ENCODE data around the gene EXOC6B. TPM values are rescaled to one million over a fixed set of nuclear protein-coding genes. Genes with fewer than 3 reads are reported as not detected.

The EXOC6B gene
- total RNA-seq, 1 donor from 2014 or later: 139 TPM

DNA sequence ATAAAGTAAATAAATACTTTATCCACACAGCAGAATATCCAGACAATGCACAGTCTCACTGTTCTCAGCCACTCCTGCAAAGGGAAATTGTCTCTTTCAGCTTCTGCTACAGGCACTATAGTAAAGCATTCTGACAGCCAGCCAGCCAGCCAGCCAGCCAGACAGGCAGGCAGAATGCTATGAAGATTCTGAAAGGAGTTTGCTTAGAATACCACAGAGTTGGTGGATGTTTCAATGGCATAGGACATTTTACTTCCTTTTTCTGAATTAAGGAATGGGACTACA is 562.1 kb downstream of the EXOC6B start:
- peaks cover 21% of the 10 kb centered on the region for H3K4me1 ChIP-seq
- no peaks in the 10 kb centered on the region for H3K27me3 ChIP-seq (ENCODE audit: low read depth)
- no peaks in the 10 kb centered on the region for H3K36me3 ChIP-seq
- TF ChIP-seq, protein P1, sequence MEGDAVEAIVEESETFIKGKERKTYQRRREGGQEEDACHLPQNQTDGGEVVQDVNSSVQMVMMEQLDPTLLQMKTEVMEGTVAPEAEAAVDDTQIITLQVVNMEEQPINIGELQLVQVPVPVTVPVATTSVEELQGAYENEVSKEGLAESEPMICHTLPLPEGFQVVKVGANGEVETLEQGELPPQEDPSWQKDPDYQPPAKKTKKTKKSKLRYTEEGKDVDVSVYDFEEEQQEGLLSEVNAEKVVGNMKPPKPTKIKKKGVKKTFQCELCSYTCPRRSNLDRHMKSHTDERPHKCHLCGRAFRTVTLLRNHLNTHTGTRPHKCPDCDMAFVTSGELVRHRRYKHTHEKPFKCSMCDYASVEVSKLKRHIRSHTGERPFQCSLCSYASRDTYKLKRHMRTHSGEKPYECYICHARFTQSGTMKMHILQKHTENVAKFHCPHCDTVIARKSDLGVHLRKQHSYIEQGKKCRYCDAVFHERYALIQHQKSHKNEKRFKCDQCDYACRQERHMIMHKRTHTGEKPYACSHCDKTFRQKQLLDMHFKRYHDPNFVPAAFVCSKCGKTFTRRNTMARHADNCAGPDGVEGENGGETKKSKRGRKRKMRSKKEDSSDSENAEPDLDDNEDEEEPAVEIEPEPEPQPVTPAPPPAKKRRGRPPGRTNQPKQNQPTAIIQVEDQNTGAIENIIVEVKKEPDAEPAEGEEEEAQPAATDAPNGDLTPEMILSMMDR (IDR thresholded peaks at IDR 0.05; ENCODE audit: borderline replicate concordance): no peak
- no peak overlapping the region for H3K4me3 ChIP-seq
- DNase-seq: no peak
- H3K27ac ChIP-seq (replicated peaks): no peak overlapping the region
- intact Hi-C loops (cut with micrococcal nuclease): no loop called here
- H3K9me3 ChIP-seq (replicated peaks): no peaks in the 10 kb centered on the region

DNA sequence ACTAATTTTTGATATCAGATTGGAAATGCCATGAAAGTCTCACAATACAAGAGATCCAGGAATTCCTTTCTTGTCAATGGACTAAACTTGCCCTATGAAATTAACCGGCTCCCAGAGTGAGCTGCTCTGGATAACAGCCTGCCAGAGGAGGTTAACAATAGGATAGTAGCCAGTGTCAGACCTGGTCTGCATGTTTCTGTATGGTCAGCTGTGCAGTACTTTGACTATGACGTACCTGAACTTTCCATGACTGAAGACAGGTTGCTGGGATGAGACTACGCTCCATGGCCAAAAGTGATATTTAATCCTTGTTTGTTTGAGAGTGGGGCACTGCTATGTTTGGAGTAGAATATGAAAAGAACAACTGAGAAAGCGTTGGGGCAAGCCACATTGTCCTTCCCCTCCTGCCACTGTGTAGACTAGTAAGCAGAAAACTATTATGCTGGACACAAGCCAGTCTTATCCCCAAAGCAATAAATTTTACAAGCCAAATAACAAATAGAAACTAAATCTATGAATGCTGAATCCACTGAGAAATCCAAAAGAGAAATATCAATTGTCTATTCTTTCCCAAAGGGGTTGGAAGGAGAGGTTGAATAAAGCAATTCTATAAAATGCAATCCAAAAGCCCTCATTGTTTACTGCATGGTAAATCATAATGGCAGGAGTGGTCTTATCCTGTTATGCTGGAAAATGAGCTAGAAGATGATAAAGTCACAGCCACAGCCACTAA is 562.6 kb downstream of the EXOC6B start:
- intact Hi-C loops (cut with micrococcal nuclease): no loop called here
- Histone ChIP-seq H3K36me3 (no peaks in the 10 kb centered on the region), H3K27ac (replicated peaks) (no peak overlapping the region), H3K27me3 (ENCODE audit: low read depth) (no peaks in the 10 kb centered on the region), H3K9me3 (replicated peaks) (no peaks in the 10 kb centered on the region), H3K4me3 (no peak overlapping the region), H3K4me1 (peaks cover 17% of the 10 kb centered on the region)
- TF ChIP-seq, protein P1 (IDR thresholded peaks at IDR 0.05; ENCODE audit: borderline replicate concordance): no peak
- no peak for DNase-seq

DNA sequence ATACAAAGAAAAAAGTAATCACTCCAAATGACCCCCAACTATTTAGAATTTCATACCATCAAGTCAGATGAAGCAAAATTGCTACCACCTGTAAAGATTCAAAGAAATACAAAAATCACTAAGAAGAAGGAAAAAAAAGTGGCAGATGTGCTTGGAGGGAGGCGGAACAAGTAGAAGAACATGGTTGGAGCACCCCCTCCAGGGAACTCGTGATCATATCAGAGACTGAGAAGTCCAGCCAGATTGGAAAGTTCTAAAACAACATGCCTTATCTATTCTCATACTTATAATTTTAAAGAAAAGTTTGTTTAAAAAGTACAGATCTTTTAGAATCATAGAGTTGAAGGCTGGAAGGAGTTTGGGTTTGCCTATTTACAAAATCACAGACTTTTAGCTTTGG is 564.8 kb downstream of the EXOC6B start:
- no peak overlapping the region for H3K4me3 ChIP-seq

DNA sequence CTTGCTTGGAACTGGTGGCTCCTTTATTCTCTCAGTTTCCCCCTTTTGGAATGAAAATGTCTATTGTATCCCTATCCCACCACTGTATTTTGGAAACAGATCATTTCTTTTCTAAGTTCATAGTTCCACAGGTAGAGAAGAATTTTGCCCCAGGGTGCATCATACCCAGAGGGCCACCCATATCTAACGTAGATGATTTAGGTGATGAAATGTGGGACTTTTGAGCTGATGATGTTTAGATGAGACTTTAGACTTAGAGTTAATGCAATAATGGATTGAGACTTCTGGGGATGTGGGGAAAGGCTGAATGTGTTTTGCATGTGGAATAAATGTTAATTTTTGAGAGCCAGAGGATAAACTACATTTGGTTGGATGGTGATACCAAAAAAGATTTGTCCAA is 570.3 kb downstream of the EXOC6B start:
- Histone ChIP-seq H3K27me3 (ENCODE audit: low read depth) (no peaks in the 10 kb centered on the region), H3K36me3 (no peaks in the 10 kb centered on the region), H3K4me3 (no peak overlapping the region), H3K27ac (replicated peaks) (no peak overlapping the region), H3K4me1 (no peaks in the 10 kb centered on the region), H3K9me3 (replicated peaks) (peaks cover 9% of the 10 kb centered on the region)
- intact Hi-C loops (cut with micrococcal nuclease): no loop called here
- no peak for DNase-seq
- TF ChIP-seq, protein P1 (IDR thresholded peaks at IDR 0.05; ENCODE audit: borderline replicate concordance): no peak

More for the DNA sequence above, 564.8 kb downstream of the EXOC6B start:
- no peak overlapping the region for H3K27ac ChIP-seq (replicated peaks)
- DNase-seq: no peak
- intact Hi-C loops (cut with micrococcal nuclease): no loop called here
- H3K4me1 ChIP-seq: peaks cover 17% of the 10 kb centered on the region
- no peaks in the 10 kb centered on the region for H3K27me3 ChIP-seq (ENCODE audit: low read depth)
- no peaks in the 10 kb centered on the region for H3K36me3 ChIP-seq
- TF ChIP-seq, protein P1 (IDR thresholded peaks at IDR 0.05; ENCODE audit: borderline replicate concordance): no peak
- H3K9me3 ChIP-seq (replicated peaks): no peaks in the 10 kb centered on the region

DNA sequence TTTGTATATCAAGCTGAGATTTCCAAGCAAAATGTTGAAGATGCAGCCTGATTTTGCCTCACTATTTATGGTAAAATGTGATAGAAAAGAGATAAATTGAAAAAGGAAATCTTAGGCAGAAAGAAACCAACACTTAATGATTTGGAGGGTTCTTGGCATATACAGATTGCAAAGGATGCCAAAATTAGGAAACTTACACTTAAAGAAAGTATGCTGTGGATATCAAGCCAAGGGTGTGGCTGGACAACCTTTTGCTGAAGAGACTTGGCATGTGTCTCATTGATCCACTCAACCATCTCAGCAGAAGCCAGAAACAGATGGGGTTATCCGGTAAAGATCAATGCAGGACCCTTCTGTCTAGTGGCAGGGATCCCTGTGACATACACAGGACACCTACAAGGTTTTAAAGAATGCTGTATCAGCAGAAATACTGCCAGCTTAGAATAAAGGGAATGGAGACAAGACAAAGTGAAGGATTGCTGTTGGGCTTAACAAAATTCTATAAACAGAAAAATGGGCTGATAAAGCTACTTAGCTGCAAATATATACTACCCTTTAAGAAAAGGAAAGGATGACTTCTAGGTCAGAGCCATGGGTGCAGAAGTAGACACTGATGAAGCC is 570.9 kb downstream of the EXOC6B start:
- no peak for DNase-seq
- H3K4me1 ChIP-seq: no peaks in the 10 kb centered on the region
- intact Hi-C loops (cut with micrococcal nuclease): no loop called here
- no peaks in the 10 kb centered on the region for H3K27me3 ChIP-seq (ENCODE audit: low read depth)
- no peaks in the 10 kb centered on the region for H3K36me3 ChIP-seq
- TF ChIP-seq, protein P1 (IDR thresholded peaks at IDR 0.05; ENCODE audit: borderline replicate concordance): no peak
- no peak overlapping the region for H3K27ac ChIP-seq (replicated peaks)
- H3K9me3 ChIP-seq (replicated peaks): peaks cover 9% of the 10 kb centered on the region
- H3K4me3 ChIP-seq: no peak overlapping the region

All from left ventricle myocardium inferior (tissue), 1 donor.